Mucosa of descending colon (tissue), 3 donors: ENCODE data around the gene RCAN2. TPM values are rescaled to one million over a fixed set of nuclear protein-coding genes. Genes with fewer than 3 reads are reported as not detected.
A peak's percentile ranks its signal among the peaks of the same experiment; 100 is the strongest.

Source experiments
- ATAC-seq: fragments of 200-7000 bp; cut with Tn5 transposase; one replicate; pipeline ENCODE4 v1.9.1; 2020; ENCODE audit warnings: mild to moderate bottlenecking, moderate library complexity
- DNase-seq, 3 donors: peaks; one replicate each; pipeline ENCODE4 v3.0.0-alpha.2; 2020
- H3K36me3 ChIP-seq: fragments of 200-600 bp; one replicate; pipeline ENCODE4 v1.8.0; 2021; ENCODE audit warnings: low read depth, mild to moderate bottlenecking
- H3K4me1 ChIP-seq: fragments of 200-600 bp; one replicate; pipeline ENCODE4 v1.8.0; 2021; ENCODE audit warnings: low read depth, mild to moderate bottlenecking
- H3K4me3 ChIP-seq: fragments of 200-600 bp; one replicate; pipeline ENCODE4 v1.8.0; 2021; ENCODE audit warnings: mild to moderate bottlenecking
- H3K9me3 ChIP-seq: fragments of 200-600 bp; one replicate; pipeline ENCODE4 v1.8.0; 2021; ENCODE audit warnings: mild to moderate bottlenecking
- CTCF ChIP-seq: fragments of 200-600 bp; IDR thresholded peaks from one replicate; pipeline ENCODE4 v1.8.0; 2022; ENCODE audit warnings: antibody characterized with exemption, mild to moderate bottlenecking
- intact Hi-C, 2 donors: fragments of 100-400 bp; cut with DNase I in 1 of 2; cut with micrococcal nuclease in 1 of 2; formaldehyde crosslinking; loops; one replicate each; pipeline versions ENCODE4 v1.11.0 to v1.11.1; 2022; cut with DNase I, micrococcal nuclease
- total RNA-seq, 3 donors: library from RNA; stranded (reverse); fragmentation: NEBNext Ultra II Directional in 2 of 3; extraction: Animal tissue kit (Norgen Biotek cat#: 25700) in 2 of 3; gene quantifications; one replicate each; pipeline versions ENCODE4 v1.2.1 to v1.2.4, GENCODE V29; 2021 to 2023
- donor health status: DM: no; HTN: no; CAD: no; lungs with moderate emphysema.
- donor health status: DM: no; HTN: no; CAD: no.
- donor health status: DM: no; HTN: yes; CAD: no.

The RCAN2 gene
- total RNA-seq, 3 donors from 2014 or later: 5.1 to 6.6 (median 6.1) TPM

GRCh38 chr6:46378882-46379416, 112.3 kb downstream of the RCAN2 start:
- Histone ChIP-seq H3K4me1 (peaks cover 20% of the 10 kb centered on the region), H3K9me3 (no peaks in the 10 kb centered on the region), H3K4me3 (no peak overlapping the region), H3K36me3 (no peaks in the 10 kb centered on the region)
- intact Hi-C loops: no loop called here
- DNase-seq (no peak), ATAC-seq (peak; percentile 59)
- no peak for TF ChIP-seq CTCF

- Histone ChIP-seq H3K4me1 (peaks cover 17% of the 10 kb centered on the region), H3K36me3 (no peaks in the 10 kb centered on the region), H3K4me3 (no peak overlapping the region), H3K9me3 (no peaks in the 10 kb centered on the region)
- TF ChIP-seq CTCF: no peak
- intact Hi-C loops: no loop called here
- DNase-seq: no peak
- ATAC-seq: no peak
These were observed 112.9 kb downstream of the RCAN2 start for GRCh38 chr6:46378161-46378881.

GRCh38 chr6:46377209-46377608, 114.0 kb downstream of the RCAN2 start:
- Histone ChIP-seq H3K4me3 (no peak overlapping the region), H3K36me3 (no peaks in the 10 kb centered on the region), H3K9me3 (no peaks in the 10 kb centered on the region), H3K4me1 (peaks cover 15% of the 10 kb centered on the region)
- ATAC-seq: no peak
- no peak for TF ChIP-seq CTCF
- intact Hi-C loops: no loop called here
- DNase-seq: no peak

- peak; percentile 45 for ATAC-seq
- intact Hi-C loops: no loop called here
- H3K4me1 ChIP-seq: peaks cover 11% of the 10 kb centered on the region
- H3K36me3 ChIP-seq: no peaks in the 10 kb centered on the region
- DNase-seq: no peak
- TF ChIP-seq CTCF: no peak
- no peak overlapping the region for H3K4me3 ChIP-seq
- no peaks in the 10 kb centered on the region for H3K9me3 ChIP-seq
These were observed 114.6 kb downstream of the RCAN2 start for GRCh38 chr6:46376562-46377061.

GRCh38 chr6:46370622-46371021, 120.6 kb downstream of the RCAN2 start:
- Histone ChIP-seq H3K4me1 (no peaks in the 10 kb centered on the region), H3K4me3 (no peak overlapping the region), H3K36me3 (no peaks in the 10 kb centered on the region), H3K9me3 (no peaks in the 10 kb centered on the region)
- no peak for TF ChIP-seq CTCF
- DNase-seq (no peak), ATAC-seq (no peak)
- intact Hi-C loops: no loop called here
